IPS-11a (cell line): ENCODE measurements around the gene PPP3R1.
A peak's percentile ranks its signal among the peaks of the same experiment; 100 is the strongest.

ENCODE experiments used
- H3K4me3 ChIP-seq: one replicate; pipeline ENCODE4 v1.5.1; 2013; ENCODE audit warnings: low read depth, low read length, control low read depth

The PPP3R1 gene

GRCh38 chr2:68252400-68253218 is at the start of gene PPP3R1:
TSS of gene PPP3R1 (minus strand) at chr2:68252532. CDS start at chr2:68252127, 405 bp downstream.
- peak within 1 kb of the TSS; percentile 97 for H3K4me3 ChIP-seq

- no peak overlapping the region for H3K4me3 ChIP-seq
Measured at GRCh38 chr2:68295516-68295915, 43.2 kb upstream of the PPP3R1 start.

- H3K4me3 ChIP-seq: no peak overlapping the region
Measured at GRCh38 chr2:68294913-68295312, 42.6 kb upstream of the PPP3R1 start.

- H3K4me3 ChIP-seq: no peak overlapping the region
Measured at GRCh38 chr2:68294187-68294586, 41.9 kb upstream of the PPP3R1 start.

GRCh38 chr2:68293755-68294154 is 41.4 kb upstream of the PPP3R1 start:
- no peak overlapping the region for H3K4me3 ChIP-seq

- no peak overlapping the region for H3K4me3 ChIP-seq
Measured at GRCh38 chr2:68293024-68293423, 40.7 kb upstream of the PPP3R1 start.

- no peak overlapping the region for H3K4me3 ChIP-seq
Measured at GRCh38 chr2:68292108-68292710, 39.9 kb upstream of the PPP3R1 start.

GRCh38 chr2:68291314-68291713 is 39.0 kb upstream of the PPP3R1 start:
- no peak overlapping the region for H3K4me3 ChIP-seq

- no peak overlapping the region for H3K4me3 ChIP-seq
Measured at GRCh38 chr2:68290901-68291300, 38.6 kb upstream of the PPP3R1 start.

- H3K4me3 ChIP-seq: no peak overlapping the region
Measured at GRCh38 chr2:68287580-68288441, 35.5 kb upstream of the PPP3R1 start.

- H3K4me3 ChIP-seq: no peak overlapping the region
Measured at GRCh38 chr2:68284896-68285295, 32.6 kb upstream of the PPP3R1 start.

GRCh38 chr2:68283419-68283812 is 31.1 kb upstream of the PPP3R1 start:
- H3K4me3 ChIP-seq: no peak overlapping the region

- no peak overlapping the region for H3K4me3 ChIP-seq
Measured at GRCh38 chr2:68282811-68283418, 30.6 kb upstream of the PPP3R1 start.

- H3K4me3 ChIP-seq: no peak overlapping the region
Measured at GRCh38 chr2:68280796-68281195, 28.5 kb upstream of the PPP3R1 start.

GRCh38 chr2:68280348-68280747 is 28.0 kb upstream of the PPP3R1 start:
- H3K4me3 ChIP-seq: no peak overlapping the region

GRCh38 chr2:68279691-68280090 is 27.4 kb upstream of the PPP3R1 start:
- no peak overlapping the region for H3K4me3 ChIP-seq

- H3K4me3 ChIP-seq: no peak overlapping the region
Measured at GRCh38 chr2:68278169-68278568, 25.8 kb upstream of the PPP3R1 start.

GRCh38 chr2:68274022-68274421 is 21.7 kb upstream of the PPP3R1 start:
- H3K4me3 ChIP-seq: no peak overlapping the region

- no peak overlapping the region for H3K4me3 ChIP-seq
Measured at GRCh38 chr2:68272246-68272994, 20.1 kb upstream of the PPP3R1 start.

GRCh38 chr2:68266655-68267054 is 14.3 kb upstream of the PPP3R1 start:
- no peak overlapping the region for H3K4me3 ChIP-seq
